Measurements from ENCODE around the gene TSPAN9.

TSPAN9 gene

DNA sequence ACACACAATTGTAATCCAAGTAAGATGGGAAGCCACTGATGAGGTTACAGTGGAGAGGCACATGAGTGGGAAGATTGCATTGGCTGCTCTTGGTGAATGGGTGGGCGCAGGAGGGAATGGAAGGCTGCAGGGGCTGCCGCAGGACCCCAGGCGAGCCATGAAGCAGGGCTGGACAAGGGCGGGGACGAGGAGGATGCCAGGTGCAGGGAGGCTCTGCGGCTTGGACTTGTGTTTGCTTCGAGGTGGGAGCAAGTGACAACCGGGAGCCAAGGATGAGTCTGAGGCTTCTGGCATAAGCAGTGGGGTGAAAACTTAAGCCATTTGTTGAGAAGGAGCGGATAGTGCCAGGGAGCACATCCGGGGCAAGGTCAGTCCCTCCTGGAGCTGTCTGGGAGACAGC, 115.0 kb downstream of the TSPAN9 start:
- DNase-seq (ENCODE audit: low read depth) = no peak
- TF ChIP-seq, protein P1, sequence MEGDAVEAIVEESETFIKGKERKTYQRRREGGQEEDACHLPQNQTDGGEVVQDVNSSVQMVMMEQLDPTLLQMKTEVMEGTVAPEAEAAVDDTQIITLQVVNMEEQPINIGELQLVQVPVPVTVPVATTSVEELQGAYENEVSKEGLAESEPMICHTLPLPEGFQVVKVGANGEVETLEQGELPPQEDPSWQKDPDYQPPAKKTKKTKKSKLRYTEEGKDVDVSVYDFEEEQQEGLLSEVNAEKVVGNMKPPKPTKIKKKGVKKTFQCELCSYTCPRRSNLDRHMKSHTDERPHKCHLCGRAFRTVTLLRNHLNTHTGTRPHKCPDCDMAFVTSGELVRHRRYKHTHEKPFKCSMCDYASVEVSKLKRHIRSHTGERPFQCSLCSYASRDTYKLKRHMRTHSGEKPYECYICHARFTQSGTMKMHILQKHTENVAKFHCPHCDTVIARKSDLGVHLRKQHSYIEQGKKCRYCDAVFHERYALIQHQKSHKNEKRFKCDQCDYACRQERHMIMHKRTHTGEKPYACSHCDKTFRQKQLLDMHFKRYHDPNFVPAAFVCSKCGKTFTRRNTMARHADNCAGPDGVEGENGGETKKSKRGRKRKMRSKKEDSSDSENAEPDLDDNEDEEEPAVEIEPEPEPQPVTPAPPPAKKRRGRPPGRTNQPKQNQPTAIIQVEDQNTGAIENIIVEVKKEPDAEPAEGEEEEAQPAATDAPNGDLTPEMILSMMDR (IDR thresholded peaks at IDR 0.05; ENCODE audit: control insufficient read depth, extremely low read depth, insufficient read depth) = no peak
- H3K4me3 ChIP-seq (ENCODE audit: low read depth, low read length) = no peak overlapping the region

DNA sequence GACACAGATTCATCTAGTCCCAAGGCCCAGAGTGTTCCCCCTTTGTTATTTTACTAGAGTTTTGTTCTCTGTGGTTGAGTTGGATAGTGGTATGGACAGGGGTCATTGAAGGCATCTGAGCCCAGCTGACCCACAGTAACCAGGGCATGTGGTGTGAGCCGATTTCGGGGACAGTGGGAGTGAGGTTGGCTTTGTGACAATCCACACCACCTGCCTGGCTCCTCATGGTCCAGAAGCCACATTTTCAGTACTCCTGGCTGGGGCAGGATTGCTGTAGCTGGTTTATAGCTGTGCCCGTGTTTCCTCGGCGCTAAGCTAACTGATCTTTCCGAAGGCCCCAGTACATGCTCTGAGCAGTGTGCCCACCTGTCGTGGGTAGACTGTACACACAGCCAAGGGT, 116.0 kb downstream of the TSPAN9 start:
- H3K4me3 ChIP-seq (ENCODE audit: low read depth, low read length) = no peak overlapping the region
- DNase-seq (ENCODE audit: low read depth) = no peak
- TF ChIP-seq, protein P1 (IDR thresholded peaks at IDR 0.05; ENCODE audit: control insufficient read depth, extremely low read depth, insufficient read depth) = no peak

DNA sequence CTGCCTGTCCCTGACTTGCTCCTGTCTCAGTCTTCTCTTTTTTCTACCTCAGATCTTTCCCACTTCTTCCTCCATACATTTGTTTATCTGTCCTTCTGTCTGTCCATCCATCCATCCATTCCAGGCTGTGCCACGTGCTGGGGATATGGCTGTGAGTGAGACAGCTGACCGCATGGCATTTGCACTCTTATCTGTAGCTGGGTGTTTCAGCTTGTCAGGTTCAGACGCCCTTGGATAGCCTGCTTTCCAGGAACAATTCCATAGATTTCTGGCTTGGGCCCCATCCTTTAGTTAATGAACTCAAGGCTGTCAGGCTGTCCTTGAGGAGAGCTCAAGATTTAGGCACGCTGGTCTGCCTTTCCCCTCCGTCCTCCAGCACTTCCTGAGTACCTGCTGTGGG, 116.6 kb downstream of the TSPAN9 start:
- TF ChIP-seq, protein P1 (IDR thresholded peaks at IDR 0.05; ENCODE audit: control insufficient read depth, extremely low read depth, insufficient read depth) = no peak
- no peak overlapping the region for H3K4me3 ChIP-seq (ENCODE audit: low read depth, low read length)
- DNase-seq (ENCODE audit: low read depth) = no peak

DNA sequence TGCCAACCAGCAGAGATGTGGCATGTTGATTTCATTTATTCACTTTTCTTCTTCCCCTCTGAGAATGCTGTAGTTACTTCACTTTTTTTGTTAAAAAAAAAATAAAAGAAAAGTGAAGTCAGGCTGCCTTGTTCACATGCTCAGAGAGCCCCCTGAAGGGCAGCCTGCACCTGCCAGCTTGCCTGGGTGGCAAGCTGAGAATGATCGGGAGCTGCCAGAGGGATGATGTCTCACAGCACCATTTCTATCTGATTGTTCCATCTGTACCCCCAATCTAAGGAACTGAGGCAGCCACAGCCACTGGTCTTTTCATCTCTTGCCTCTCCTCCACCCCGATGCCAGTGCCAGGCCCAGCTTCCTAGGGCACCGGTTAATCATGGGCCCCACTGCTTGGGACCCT, 118.2 kb downstream of the TSPAN9 start:
- H3K4me3 ChIP-seq (ENCODE audit: low read depth, low read length) = no peak overlapping the region
- no peak for DNase-seq (ENCODE audit: low read depth)
- TF ChIP-seq, protein P1 (IDR thresholded peaks at IDR 0.05; ENCODE audit: control insufficient read depth, extremely low read depth, insufficient read depth) = no peak

DNA sequence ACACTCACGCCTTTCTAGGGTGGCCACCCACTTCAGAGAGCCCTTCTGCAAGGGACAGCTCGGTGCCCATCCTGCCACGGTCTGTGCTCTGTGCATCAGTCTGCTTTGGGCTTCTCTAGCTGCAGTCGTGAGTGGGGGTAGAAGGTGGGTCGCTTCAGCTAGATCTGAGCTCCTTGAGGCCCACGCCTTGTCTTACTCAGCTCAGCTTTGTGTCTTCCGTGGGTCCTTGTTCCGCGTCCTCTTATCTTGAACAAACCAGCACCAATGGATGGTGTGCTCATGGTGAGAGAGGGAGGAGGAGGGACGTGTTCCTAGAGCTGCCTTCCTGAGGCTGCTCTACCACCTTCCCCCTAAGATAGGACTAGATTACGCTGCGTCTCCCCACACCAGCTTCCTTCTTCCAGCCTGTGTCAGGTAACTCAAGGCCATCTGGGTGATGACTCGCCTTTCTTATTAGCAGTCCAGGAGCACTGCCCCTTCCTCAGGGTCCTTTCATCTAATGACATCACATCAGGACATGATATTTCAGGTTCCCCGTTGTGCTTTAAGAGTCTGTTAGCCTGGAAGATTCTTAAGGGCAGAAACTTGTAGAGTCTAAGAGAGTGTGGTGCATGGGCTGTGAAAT, 118.8 kb downstream of the TSPAN9 start:
- TF ChIP-seq, protein P1 (IDR thresholded peaks at IDR 0.05; ENCODE audit: control insufficient read depth, extremely low read depth, insufficient read depth) = no peak
- H3K4me3 ChIP-seq (ENCODE audit: low read depth, low read length) = no peak overlapping the region
- no peak for DNase-seq (ENCODE audit: low read depth)

DNA sequence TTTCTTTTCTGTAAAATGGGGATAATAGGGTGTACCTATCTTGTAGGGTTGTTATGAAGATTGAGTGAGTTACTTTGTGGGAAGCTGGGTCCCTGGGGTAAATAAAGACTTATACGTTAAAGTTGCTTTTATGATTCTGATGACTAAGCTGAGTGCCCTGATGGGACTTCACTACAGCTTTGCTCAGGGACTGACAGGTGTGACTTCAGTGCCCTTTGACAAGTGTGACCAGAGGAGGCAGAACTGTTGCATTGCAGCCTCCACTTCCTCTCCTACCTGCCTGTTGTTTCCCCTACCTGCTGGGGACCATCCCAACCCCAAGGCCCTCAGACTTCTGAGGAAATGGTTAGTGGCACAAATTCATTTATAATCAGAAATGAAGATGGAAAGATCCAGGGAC, 119.3 kb downstream of the TSPAN9 start:
- TF ChIP-seq, protein P1 (IDR thresholded peaks at IDR 0.05; ENCODE audit: control insufficient read depth, extremely low read depth, insufficient read depth) = no peak
- no peak overlapping the region for H3K4me3 ChIP-seq (ENCODE audit: low read depth, low read length)

More for the DNA sequence above, 119.3 kb downstream of the TSPAN9 start:
- DNase-seq (ENCODE audit: low read depth) = no peak

All from LNCaP clone FGC (cell line).